GM18907 (cell line): ENCODE results near the gene SH3RF2.

Experiments
- ATAC-seq: cut with Tn5 transposase; IDR thresholded peaks from one replicate; pipeline ENCODE4 v1.9.1; 2021; ENCODE audit warnings: mild to moderate bottlenecking, moderate library complexity; ENCODE audit not compliant: unreplicated experiment

The SH3RF2 gene

DNA sequence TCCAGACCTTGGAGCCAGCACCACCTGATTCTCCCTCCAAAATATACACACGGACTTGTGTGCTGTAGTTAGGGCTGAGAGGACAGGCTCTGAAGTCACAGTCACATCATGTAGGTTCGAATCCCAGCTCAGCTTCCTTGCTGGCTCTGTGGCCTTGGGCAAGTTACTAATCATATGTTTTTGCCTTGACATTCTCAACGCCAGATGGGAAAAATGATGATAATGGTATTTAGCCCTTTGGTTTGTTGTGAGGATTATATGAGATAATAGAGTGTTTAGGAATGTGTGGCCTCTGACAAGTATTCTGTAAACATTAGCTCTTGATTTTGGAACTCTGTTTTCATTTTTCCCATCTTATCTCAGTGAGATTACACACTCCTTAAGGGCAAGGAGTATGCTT lies 96.5 kb downstream of the SH3RF2 start:
- no peak for ATAC-seq

GRCh38 chr5:146034127-146034526 lies 97.7 kb downstream of the SH3RF2 start:
- no peak for ATAC-seq

DNA sequence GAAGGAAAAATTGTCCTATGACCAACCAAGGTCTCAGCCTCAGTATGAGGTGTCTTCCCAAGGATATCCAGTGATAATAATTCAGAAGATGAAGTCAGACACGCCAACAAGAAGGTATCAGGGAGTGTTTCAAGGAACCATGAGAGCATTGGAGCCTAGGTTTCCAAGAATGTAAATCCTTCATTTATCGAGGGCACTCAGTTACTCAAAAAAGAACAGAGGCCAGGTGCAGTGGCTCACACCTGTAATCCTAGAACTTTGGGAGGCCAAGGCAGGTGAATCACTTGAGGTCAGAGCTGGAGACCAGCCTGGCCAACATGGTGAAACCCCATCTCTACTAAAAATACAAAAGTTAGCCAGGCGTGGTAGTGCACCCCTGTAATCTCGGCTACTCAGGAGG lies 98.2 kb downstream of the SH3RF2 start:
- ATAC-seq: no peak

- no peak for ATAC-seq
Measured at GRCh38 chr5:146039420-146039819, 103.0 kb downstream of the SH3RF2 start.

GRCh38 chr5:146040527-146040926 lies 104.1 kb downstream of the SH3RF2 start:
- no peak for ATAC-seq

DNA sequence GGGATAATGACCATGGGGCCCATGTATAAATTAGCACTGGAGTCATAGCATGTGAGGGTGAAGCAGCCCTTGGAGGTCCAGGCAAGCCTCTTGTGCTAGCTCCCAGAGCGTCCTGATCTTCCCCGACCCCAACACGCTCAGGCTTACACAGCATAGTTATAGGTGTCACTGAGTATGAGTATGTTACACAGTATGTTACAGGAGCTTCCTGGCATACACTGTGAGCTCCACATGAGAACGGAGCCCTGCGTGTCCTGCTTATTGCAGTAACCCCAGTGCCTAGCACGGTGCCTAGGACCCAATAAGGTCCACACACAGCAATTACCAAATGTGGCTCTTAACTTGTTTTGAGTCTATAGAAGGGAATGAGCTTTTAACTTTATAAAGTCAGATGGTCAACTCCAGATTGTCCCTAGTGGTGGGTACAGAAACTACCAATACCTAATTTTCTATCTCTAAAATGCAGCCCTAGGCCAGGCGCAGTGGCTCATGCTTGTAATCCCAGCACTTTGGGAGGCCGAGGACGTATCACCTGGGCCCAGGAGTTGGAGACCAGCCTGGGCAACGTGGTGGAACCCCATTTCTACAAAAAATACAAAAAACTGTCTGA lies 104.9 kb downstream of the SH3RF2 start:
- peak; percentile 85 for ATAC-seq

GRCh38 chr5:146042628-146043279 lies 106.4 kb downstream of the SH3RF2 start:
- no peak for ATAC-seq

- ATAC-seq: no peak
Measured at GRCh38 chr5:146043722-146044121, 107.3 kb downstream of the SH3RF2 start.

DNA sequence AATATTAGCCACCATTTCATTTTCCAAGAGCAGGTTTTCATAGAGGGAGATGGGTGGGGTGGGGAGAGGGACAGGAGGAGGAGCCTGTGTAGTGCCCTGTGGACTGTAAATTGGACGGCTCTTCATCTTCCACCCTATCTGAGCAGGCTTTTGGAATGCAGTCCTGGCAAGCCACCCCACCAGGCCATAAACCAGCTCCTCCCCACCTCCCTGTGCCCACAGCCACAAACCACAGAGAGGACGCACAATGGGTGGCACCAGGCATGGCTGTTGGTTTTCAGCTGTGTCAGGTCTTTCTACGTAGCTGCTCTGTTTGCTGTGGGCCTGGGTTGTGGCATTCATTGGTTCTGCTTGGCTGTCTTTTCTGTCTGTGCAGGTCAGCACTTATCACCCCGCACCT lies 111.0 kb downstream of the SH3RF2 start:
- ATAC-seq: no peak

DNA sequence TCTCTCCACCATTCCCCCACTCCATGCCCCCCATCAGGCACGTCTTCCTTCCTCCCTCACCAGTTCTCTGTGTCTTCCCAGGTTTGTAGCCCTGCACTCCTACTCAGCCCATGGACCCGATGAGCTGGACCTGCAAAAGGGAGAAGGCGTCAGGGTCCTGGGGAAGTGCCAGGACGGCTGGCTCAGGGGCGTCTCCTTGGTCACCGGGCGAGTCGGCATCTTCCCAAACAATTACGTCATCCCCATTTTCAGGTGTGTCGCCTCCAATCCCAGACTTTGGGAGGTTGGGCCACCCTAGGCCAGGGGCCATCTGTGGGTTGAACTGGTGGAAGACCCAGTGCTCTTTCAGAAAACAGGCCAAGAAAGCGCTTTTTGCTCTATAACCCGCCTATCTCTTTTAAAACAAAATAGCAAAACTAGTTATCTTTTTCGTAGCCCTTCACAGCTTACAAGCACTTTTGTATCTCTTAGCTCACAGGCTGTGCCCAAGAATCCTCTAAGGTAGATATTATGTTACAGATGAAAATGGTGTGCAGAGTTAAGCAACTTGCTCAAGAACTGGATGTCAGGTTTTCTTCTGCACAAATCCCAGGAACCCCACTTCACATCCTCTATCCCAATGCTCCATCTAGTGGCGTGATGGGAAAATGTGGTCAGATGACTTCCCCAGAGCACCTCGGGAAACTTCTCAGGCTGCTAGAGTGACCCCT lies 112.8 kb downstream of the SH3RF2 start:
- ATAC-seq: peak; percentile 56

- no peak for ATAC-seq
Measured at GRCh38 chr5:146049704-146050026, 113.3 kb downstream of the SH3RF2 start.

GRCh38 chr5:146050086-146050485 lies 113.7 kb downstream of the SH3RF2 start:
- ATAC-seq: no peak

DNA sequence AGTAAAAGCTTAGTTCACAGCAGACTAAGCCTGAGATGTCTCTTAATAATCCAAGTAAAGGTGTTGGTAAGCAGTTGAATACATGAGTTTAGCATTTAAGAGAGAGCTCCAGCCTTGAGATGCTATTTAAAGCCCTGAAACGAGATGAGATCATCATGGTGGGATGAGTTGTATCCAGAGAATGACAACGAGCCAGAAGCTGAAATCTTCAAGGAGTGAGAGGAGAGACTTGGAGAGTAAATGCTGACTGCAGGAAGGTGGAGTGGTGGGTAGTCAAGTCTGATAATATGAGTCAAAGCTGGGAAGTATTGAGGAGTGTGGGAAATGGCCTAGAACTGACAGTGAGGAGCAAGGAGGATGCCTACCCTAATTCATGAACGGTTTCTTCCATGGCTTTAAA lies 115.3 kb downstream of the SH3RF2 start:
- ATAC-seq: no peak

- peak; percentile 68 for ATAC-seq
Measured at GRCh38 chr5:146052780-146053179, 116.4 kb downstream of the SH3RF2 start.

DNA sequence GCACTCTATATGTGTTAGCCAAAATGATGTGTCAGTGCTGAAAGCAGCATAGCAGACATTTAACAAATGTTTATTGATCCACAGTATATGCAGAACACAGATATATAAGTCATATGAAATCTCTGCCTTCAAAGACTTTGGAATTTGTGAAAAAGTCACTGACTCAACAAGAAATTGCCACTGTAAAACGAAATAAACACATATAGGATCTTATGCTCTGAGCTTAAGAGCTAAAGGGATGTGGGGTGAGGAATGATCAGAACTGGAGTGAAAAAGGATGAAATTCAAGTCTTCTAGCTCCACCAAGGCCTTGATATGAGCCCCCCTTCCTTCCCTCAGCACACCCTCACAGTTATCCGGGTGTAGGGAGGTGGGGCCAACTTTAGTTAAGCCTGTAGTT lies 119.1 kb downstream of the SH3RF2 start:
- no peak for ATAC-seq

DNA sequence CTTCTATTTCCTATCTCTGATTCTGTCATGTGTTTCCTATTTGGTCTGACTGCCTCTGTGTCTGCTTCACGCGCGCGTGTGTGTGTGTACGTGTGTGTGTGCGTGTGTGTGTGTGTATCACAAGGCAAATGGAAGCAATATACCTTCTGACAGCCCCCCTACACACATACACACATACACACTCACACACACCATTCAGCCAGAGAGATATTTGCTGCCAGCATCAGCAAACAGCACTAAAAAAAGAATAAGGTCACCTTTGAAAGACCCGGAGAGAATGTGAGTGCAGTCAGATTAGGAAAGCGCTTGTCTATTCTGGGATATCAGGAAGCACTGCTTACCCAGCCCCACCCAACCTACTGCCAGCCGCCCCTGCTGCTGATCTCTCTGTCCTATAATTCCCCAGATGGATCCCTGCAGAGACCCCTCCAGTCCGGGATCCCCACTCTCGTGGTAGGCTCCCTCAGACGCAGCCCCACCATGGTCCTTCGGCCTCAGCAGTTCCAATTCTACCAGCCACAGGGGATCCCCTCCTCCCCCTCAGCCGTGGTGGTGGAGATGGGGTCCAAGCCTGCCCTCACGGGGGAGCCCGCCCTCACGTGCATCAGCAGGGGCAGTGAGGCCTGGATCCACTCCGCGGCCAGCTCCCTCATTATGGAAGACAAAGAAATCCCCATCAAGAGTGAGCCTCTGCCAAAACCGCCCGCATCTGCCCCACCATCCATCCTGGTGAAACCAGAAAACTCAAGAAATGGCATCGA lies 123.3 kb downstream of the SH3RF2 start:
- ATAC-seq: no peak

DNA sequence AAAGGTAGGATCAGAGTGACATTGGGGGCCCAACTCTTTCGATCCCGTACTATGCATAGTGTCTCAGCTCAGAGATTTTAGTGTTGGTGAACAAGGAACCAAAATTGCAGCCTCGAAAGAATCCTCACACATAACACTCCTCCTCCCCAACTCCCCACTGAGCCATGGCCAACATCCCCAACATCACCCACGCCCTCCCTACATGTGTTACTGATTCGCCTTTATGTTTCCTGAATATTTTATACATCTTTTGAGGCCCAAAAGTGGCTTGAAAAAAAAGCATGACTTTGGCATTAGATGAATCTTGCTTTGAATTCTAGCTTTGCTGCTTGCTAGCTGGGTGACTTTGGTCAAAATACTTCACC lies 123.8 kb downstream of the SH3RF2 start:
- ATAC-seq: no peak

- ATAC-seq: no peak
Measured at GRCh38 chr5:146066968-146067367, 130.6 kb downstream of the SH3RF2 start.

- ATAC-seq: no peak
Measured at GRCh38 chr5:146068206-146068605, 131.8 kb downstream of the SH3RF2 start.

- peak; percentile 82 for ATAC-seq
Measured at GRCh38 chr5:146068977-146069779, 132.8 kb downstream of the SH3RF2 start.

DNA sequence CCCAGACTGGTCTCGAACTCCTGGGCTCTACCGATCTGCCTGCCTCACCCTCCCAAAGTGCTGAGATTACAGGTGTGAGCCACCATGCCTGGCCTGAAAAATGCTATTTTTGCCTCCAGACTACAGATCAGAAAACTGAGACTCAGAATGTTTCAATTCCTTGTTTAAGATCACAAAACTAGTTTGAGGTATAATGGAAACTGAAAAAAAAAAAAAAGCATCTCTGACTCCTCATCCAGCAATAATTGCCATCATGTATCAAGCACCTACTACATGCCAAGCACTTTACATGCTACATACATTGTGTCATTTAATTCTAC lies 133.4 kb downstream of the SH3RF2 start:
- ATAC-seq: peak; percentile 43
